Trophoblast cell (in vitro differentiated cells and primary cell): Measurements from ENCODE around the gene SNX19.

Experiments
- DNase-seq, 2 donors: peaks; one replicate each; pipeline ENCODE4 v3.0.0-alpha.2; 2016
- H2AFZ ChIP-seq: 2 replicates; pipeline ENCODE4 v1.6.1; 2013; ENCODE audit warnings: low read length, moderate library complexity, mild to moderate bottlenecking; ENCODE audit not compliant: insufficient read depth, poor library complexity
- H2AK5ac ChIP-seq: 2 replicates; pipeline ENCODE4 v1.6.1; 2013; ENCODE audit warnings: mild to moderate bottlenecking, low read length
- H2BK120ac ChIP-seq: 2 replicates; pipeline ENCODE4 v1.6.1; 2013; ENCODE audit warnings: low read length, mild to moderate bottlenecking, moderate library complexity; ENCODE audit not compliant: insufficient read depth, poor library complexity
- H2BK12ac ChIP-seq: 2 replicates; pipeline ENCODE4 v1.6.1; 2013; ENCODE audit warnings: mild to moderate bottlenecking, low read length, moderate library complexity
- H2BK5ac ChIP-seq: 2 replicates; pipeline ENCODE4 v1.6.1; 2013; ENCODE audit warnings: low read length, low read depth, moderate library complexity, mild to moderate bottlenecking; ENCODE audit not compliant: poor library complexity
- H3K14ac ChIP-seq: 2 replicates; pipeline ENCODE4 v1.6.1; 2013; ENCODE audit warnings: mild to moderate bottlenecking, low read length
- H3K18ac ChIP-seq: 2 replicates; pipeline ENCODE4 v1.6.1; 2013; ENCODE audit warnings: mild to moderate bottlenecking, low read length
- H3K23ac ChIP-seq: 2 replicates; pipeline ENCODE4 v1.6.1; 2013; ENCODE audit warnings: low read length
- H3K27ac ChIP-seq: 2 replicates; pipeline ENCODE4 v1.5.1; 2013; ENCODE audit warnings: low read depth, mild to moderate bottlenecking, inconsistent platforms, low read length, moderate library complexity
- H3K27me3 ChIP-seq: 2 replicates; pipeline ENCODE4 v1.6.1; 2013; ENCODE audit warnings: inconsistent platforms, mild to moderate bottlenecking, low read length, moderate library complexity; ENCODE audit not compliant: insufficient read depth
- H3K36me3 ChIP-seq, 2 experiments: 1 replicate in 1 of 2; 2 replicates in 1 of 2; pipeline ENCODE4 v1.6.1; 2013; ENCODE audit warnings: low read length in 2 of 2, mild to moderate bottlenecking in 2 of 2, moderate library complexity in 1 of 2; ENCODE audit not compliant: insufficient read depth in 2 of 2, control insufficient read depth in 1 of 2
- H3K4ac ChIP-seq: 2 replicates; pipeline ENCODE4 v1.6.1; 2013; ENCODE audit warnings: low read depth, mild to moderate bottlenecking, low read length, moderate library complexity
- H3K4me1 ChIP-seq, 2 experiments: 1 replicate in 1 of 2; 2 replicates in 1 of 2; pipeline ENCODE4 v1.6.1; 2013; ENCODE audit warnings: low read length in 2 of 2, mild to moderate bottlenecking in 2 of 2, moderate library complexity in 1 of 2; ENCODE audit not compliant: insufficient read depth in 2 of 2, control insufficient read depth in 1 of 2
- H3K4me2 ChIP-seq: 2 replicates; pipeline ENCODE4 v1.6.1; 2013; ENCODE audit warnings: inconsistent platforms, mild to moderate bottlenecking, low read length, moderate library complexity
- H3K4me3 ChIP-seq: 2 replicates; pipeline ENCODE4 v1.5.1; 2013; ENCODE audit warnings: mild to moderate bottlenecking, low read depth, low read length, inconsistent platforms
- H3K79me1 ChIP-seq: one replicate; pipeline ENCODE4 v1.6.1; 2013; ENCODE audit warnings: low read length
- H3K79me2 ChIP-seq: 2 replicates; pipeline ENCODE4 v1.6.1; 2013; ENCODE audit warnings: low read length, mild to moderate bottlenecking; ENCODE audit not compliant: control insufficient read depth, insufficient read depth, poor library complexity
- H3K9ac ChIP-seq: 2 replicates; pipeline ENCODE4 v1.6.1; 2013; ENCODE audit warnings: mild to moderate bottlenecking, low read length
- H3K9me3 ChIP-seq: 2 replicates; pipeline ENCODE4 v1.6.1; 2013; ENCODE audit warnings: low read depth, mild to moderate bottlenecking, control low read depth, inconsistent platforms, low read length; ENCODE audit not compliant: insufficient read depth
- H4K12ac ChIP-seq: 2 replicates; pipeline ENCODE4 v1.6.1; 2013; ENCODE audit warnings: low read depth, mild to moderate bottlenecking, low read length, moderate library complexity
- H4K8ac ChIP-seq: 2 replicates; pipeline ENCODE4 v1.6.1; 2013; ENCODE audit warnings: low read depth, mild to moderate bottlenecking, low read length, moderate library complexity
- H4K91ac ChIP-seq: one replicate; pipeline ENCODE4 v1.6.1; 2013; ENCODE audit warnings: low read depth, mild to moderate bottlenecking, low read length, moderate library complexity
- WGBS: extraction: QIAGEN DNeasy Blood & Tissue Kit; methylation state at CpG from one replicate; pipeline ENCODE4 v1.1.7; 2013; ENCODE audit warnings: missing lambda C conversion rate; ENCODE audit not compliant: insufficient read length, insufficient coverage; ENCODE audit errors: extremely low coverage; 5-methylcytosine and 5-hydroxymethylcytosine counted together

The SNX19 gene

GRCh38 chr11:130825983-130826382 lies 90.3 kb downstream of the SNX19 start:
- Histone ChIP-seq H2BK5ac (no peak overlapping the region), H4K91ac (no peak overlapping the region), H3K9ac (no peak overlapping the region), H3K23ac (no peak overlapping the region), H3K27ac (no peak overlapping the region), H2AK5ac (no peak overlapping the region), H3K4me3 (no peak overlapping the region), H4K12ac (no peak overlapping the region), H3K4me1 (no peaks in the 10 kb centered on the region), H3K9me3 (no peaks in the 10 kb centered on the region), H3K14ac (no peak overlapping the region), H3K4ac (no peak overlapping the region), H3K79me1 (no peaks in the 10 kb centered on the region), H3K36me3 (no peaks in the 10 kb centered on the region), H2AFZ (no peak overlapping the region), H3K18ac (no peak overlapping the region), H3K79me2 (no peaks in the 10 kb centered on the region), H2BK120ac (no peak overlapping the region), H2BK12ac (no peak overlapping the region), H3K4me2 (no peak overlapping the region), H4K8ac (no peak overlapping the region), H3K27me3 (no peaks in the 10 kb centered on the region)
- DNase-seq: no peak
- 100% methylated on average over 1 of the region's 8 CpGs for WGBS

GRCh38 chr11:130825561-130825960 lies 90.7 kb downstream of the SNX19 start:
- no peaks in the 10 kb centered on the region for H3K27me3 ChIP-seq
- no peaks in the 10 kb centered on the region for H3K4me1 ChIP-seq
- H4K8ac ChIP-seq: no peak overlapping the region
- H3K9me3 ChIP-seq: no peaks in the 10 kb centered on the region
- no peak overlapping the region for H3K4me3 ChIP-seq
- no CpG with 5 or more reads among the region's 5 CpGs for WGBS
- H3K4me2 ChIP-seq: no peak overlapping the region
- no peak overlapping the region for H2BK120ac ChIP-seq
- no peak overlapping the region for H2BK5ac ChIP-seq
- H2AFZ ChIP-seq: no peak overlapping the region
- no peak overlapping the region for H3K23ac ChIP-seq
- no peak overlapping the region for H2AK5ac ChIP-seq
- no peak overlapping the region for H4K12ac ChIP-seq
- H3K79me2 ChIP-seq: no peaks in the 10 kb centered on the region
- H3K4ac ChIP-seq: no peak overlapping the region
- H3K27ac ChIP-seq: no peak overlapping the region
- no peak overlapping the region for H2BK12ac ChIP-seq
- H3K18ac ChIP-seq: no peak overlapping the region
- H3K9ac ChIP-seq: no peak overlapping the region
- no peaks in the 10 kb centered on the region for H3K36me3 ChIP-seq
- no peak for DNase-seq
- no peaks in the 10 kb centered on the region for H3K79me1 ChIP-seq
- H3K14ac ChIP-seq: no peak overlapping the region
- H4K91ac ChIP-seq: no peak overlapping the region
